HG02571 (cell line): ENCODE results near the gene PRADC1.
A peak's percentile ranks its signal among the peaks of the same experiment; 100 is the strongest.
"Not testable (repeated sequence)": the region's sequence is repeated elsewhere in the genome, so short reads cannot be mapped to it uniquely, and the experiment has no call there.

ENCODE experiments used
- ATAC-seq: cut with Tn5 transposase; IDR thresholded peaks from one replicate; pipeline ENCODE4 v1.9.1; 2021; ENCODE audit warnings: mild to moderate bottlenecking, moderate library complexity; ENCODE audit not compliant: unreplicated experiment

PRADC1 gene

DNA sequence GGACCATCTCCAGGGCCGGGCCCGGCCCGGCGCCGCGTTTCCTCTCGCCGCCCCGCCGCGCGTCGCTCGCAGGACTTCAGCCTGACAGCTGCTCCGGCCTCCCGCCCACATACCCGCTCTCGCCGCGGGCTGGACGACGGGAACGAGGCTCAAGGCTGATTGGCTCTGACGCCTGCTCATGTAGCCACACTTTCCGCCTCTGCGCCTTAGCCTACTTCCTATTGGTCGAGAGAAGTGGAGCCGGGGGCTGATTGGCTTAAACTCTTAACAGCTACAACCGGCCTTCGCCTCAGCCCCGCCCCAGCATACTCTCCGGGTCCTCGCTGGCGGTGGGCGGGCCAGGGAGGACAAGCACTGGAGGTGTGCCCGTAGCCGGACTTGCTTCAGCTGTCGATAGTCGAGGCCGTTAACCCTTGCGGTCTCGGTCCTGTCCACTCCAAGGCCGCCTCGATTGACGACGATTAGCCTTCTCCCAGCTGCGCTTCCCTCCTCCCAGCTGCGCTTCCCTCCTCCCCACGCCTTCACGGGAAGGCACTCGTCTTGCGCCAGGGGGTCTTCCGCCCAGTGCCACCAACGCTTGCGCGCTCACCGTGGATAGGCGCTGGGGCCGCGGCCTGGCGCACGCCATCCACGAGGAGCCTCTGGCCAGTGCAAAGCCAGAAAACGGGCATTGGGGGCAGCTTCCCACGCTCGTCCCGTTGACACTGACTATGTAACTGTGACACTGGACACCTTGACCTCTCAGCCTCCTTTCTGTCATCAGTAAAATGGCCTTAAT, at the start of gene PRADC1:
TSS of gene PRADC1 (minus strand) at position 86 of the 778 bp plus-strand sequence. CDS start at position 7, 79 bp downstream.
- peak; percentile 90 for ATAC-seq

DNA sequence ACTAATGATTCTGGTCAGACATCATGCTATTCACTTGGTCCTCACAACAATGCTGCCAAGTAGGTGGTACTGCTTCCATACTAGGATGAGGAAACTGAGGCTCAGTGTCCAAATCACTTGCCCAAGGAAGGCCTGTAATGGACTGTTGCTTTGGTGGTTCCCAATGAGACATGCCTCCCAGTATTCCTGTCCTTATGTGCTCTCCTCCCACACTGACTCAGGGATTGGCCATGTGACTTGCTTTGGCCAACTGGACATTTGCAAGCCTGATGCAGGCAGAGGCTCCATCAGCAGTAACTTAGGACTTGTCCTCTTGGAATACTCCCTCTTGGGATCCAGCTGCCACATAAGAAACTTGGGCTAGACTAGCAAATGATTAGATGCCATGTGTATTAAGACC, 48.2 kb upstream of the PRADC1 start:
- ATAC-seq = no peak

DNA sequence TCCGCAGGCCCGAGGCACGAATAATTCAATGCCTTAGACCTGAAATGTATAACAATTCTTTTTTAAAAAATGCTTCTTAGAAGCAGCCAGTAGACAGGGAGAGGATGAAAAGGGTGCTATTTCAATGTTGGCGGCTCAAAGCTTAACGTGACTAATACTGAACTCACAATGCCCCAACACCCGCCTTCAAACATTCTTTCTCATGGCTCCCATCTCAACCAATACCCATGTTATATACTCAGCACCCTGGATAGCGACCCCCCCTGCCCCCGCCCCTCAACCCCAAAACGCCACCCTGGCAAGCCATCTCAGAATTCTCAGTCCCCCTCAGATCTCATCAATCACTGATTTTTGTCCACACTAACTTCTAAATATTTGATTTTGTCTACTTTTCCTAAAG, 46.8 kb upstream of the PRADC1 start:
- ATAC-seq = no peak

DNA sequence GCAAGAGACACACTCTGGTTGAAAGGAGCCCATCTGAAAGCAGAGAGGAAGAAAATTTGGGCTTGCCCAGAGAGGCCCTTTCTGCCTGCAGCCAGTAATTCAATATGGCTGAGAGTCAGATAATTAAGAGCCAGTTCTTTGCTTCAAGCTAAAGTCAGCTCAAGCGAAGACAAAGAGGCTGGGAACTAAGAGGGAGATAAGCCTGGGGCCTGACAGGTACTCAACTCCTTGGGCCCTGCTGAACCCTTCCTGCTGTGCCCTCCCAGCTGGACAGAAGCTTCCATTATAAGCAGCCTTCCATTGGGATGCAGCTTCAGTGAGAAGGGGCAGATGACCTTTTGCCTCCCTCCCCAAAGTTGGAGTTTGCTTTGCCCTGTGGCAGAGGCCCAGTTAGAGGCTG, 39.2 kb upstream of the PRADC1 start:
- no peak for ATAC-seq

DNA sequence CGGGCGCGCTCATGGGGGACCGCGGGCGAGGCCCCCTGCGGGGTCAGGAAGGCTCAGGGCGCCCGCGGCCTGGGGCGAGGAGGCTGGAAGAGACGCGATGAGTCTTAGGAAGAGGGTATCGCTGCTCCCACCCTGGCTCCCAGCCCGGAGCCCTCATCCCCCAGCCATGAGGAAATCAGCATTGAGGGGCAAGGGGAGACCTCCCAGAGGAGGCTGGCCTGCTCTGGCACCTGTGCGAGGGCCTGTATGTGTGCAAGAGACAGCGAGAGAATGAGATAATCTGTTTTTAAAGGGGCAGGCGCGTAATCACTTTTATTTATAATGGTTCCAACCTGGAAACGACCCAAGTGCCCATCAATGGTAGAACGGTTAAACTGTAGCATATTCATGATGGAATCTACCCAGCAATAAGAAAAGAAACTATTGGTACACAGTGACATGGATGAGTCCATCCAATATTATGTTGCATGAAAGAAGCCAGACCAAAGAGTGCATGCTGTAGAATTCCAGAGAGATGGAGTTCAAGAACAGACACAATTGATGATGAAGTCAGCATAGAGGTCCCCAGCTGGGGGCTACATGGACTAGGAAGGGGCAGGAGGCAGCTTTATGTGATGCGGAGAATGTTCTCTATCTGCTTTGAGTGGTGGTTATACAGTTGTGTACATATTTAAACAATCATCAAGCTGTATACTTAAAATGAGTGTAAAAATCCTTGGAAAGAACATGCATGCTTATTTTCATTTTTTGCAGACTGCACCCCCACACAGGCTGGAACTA, 36.8 kb upstream of the PRADC1 start:
- ATAC-seq = no peak

DNA sequence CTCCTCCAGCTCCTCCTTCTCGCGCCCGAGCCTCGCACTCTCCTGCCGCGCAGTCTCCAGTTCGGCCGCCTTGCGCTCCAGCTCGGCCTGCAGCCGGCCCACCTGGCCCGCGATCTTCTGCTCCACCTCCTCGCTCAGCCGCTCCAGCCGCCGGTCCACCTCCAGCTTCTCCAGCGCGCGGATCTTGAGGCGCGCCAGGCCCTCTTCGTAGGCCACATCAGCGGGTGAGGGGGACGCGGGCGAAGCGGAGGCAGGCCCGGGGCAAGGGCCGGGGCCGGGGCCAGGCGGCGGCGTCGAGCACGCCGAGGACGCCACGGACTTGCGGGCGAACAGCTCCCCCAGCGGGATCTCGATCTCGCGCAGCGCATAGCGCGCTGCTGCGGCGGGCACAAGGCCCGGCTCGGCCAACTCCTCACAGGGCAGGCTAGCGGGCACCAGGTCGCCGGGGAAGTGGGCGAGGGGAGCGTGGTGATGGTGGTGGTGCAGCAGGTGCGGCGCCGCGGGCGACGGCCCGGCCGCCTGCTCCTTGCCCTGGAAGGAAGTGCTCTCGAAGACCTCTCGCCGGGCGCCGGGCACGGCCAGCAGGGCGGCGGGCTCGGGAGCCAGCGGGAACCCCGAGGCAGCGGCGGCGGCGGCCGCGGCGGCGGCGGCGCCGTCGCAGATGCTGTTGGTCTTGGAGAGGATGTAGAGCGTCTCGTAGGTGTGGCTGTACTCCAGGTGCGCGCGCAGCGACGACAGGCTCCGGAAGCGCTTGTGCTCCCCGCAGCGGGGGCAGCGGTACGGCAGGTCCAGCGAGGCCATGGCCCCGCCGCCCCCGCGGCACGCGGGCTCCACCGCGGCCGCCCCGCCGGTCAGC, 36.0 kb upstream of the PRADC1 start:
- ATAC-seq = no peak

- ATAC-seq = no peak
These were observed 35.4 kb upstream of the PRADC1 start for GRCh38 chr2:73268366-73268829.

DNA sequence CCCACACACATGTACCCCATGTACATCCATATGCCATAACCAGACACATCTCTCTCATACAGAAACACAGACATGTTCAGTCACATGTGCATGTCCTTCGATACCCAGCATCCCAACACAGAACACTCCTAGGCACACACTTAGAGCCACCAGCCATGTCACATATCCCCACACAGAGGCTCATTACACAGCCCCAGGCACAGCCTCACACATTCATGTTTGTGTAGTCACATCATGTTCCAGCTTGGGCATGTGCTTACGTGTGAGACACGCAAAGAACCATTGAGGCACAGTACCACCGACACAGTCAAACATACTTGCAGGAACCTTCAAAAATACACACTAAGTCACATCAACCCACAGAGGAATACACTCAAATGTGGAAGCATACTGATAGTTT, 34.0 kb upstream of the PRADC1 start:
- no peak for ATAC-seq

DNA sequence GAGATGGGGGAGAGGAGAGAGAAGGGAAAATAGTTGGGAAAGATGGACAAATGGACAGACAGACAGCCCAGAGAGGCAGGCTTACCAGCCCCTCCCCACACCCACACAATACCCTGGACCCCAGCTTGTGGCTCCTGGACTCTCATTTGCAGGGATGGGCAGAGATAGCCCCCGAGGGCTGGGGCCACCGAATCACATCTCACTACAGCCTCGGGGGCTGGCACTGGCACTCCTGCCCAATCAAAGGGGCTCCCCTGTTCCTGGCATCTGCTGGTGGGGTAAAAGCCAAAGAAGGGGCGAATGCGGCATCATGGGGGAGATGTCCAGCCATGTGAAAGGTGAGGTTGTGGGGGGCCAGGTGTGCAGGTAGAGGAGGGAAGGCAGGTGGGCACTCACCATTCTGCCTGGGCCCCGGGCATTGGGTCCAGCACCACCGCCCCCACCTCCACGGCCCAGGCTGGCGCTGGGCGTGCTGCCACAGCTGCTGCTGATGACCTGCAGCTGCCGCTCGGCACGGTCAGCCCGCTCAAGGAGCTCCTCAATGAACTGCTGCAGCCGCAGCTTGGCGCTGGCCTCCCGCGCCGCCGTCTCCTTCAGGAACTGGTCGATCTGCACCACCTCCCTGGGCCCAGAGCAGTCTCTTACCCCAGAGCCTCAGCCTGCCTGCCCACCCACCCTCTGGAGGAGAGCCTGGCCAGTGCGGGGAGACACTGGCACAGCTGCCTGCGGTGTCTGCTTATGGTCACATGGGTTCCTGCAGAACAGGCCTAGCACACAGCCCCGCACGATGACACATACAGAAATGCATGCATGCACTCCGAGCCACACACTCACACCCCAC, 33.2 kb upstream of the PRADC1 start:
- no peak for ATAC-seq

DNA sequence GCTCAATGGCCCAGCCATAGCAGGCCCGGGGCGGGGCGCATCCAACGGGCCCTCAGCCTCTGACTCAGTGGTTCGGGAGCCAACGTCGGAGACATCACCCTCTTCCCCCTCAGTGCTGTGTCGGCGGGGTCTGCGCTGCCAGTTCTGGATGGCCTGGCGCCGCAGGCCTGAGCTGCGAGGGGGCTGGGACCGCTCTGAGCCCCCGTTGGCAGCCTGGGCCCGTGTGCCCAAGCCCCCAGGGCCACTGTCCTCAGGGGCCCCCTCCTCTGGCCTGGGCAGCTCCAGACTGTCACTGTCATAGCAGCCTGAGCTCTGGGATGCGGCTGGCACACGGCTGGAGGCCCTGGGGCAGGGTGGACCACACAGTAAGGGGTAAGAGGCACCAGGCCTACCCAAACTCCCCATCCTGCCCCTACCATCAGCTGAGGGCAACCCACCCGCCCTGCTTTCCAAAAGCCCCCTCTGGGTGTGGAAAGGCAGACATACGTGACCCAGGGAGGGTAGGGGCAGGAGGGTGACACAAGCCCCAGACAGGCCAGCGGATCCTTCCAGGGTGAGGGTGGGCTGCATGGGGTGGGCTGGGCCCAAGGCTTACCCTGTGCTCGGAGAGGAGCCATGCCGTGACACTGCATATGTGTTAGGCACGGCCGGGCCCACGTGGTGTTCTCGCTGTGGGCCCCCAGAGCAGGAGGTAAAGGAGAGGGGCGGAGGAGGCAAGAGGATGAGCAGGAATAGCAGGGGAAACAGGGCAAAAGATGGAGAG, 32.4 kb upstream of the PRADC1 start:
- no peak for ATAC-seq

GRCh38 chr2:73264783-73265182, 31.7 kb upstream of the PRADC1 start:
- no peak for ATAC-seq

DNA sequence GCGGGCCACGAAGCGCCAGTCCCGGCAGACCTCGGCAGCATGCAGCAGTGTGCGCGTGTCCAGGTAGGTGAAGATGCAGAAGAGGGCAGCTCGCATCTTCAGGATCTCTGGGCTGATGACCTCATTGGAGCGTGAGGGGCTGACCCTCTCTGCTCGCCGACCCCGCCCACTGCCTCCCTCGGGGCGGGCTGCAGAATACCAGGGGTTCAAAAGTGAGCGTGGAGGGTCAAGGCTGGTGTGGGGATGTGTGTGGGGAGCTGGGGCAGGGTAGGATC, 31.2 kb upstream of the PRADC1 start:
- no peak for ATAC-seq

DNA sequence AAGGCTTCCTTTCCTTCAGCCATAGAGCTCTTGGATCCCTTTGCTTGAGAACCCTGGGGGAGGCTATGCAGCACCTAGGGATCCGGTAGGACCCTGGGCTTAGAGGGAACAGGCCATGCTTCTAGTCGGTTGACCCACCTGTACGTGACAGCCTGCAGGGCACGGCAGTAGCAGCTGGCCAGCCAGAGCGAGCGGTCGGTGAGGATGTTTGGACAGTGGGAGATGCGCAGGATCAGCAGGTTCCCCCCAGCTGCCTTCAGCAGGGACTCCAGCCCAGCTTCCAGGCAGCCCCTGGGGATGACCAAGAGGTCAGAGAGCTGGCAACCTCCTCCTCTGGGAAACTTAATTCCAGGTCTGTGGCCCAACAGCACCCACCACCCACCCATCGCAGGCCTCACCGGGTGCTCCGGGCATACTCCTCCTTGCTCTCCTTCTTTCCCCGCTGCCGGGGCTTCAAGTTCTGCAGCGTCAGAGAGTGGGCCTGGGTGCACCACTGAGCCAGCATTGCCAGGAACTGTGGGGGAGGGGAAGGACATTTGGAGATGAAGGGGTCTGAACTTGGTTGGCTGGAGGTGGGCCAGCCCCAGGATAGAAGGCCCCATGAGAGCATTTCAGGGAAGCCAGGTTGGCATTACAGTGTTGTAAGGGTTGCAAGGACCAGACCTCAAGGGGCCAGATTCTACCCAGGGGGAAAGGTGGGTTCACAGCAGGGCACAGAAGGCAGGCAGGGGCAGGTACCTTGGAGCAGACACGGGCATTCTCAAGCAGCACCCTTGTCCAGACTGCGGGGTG, 30.7 kb upstream of the PRADC1 start:
- no peak for ATAC-seq

GRCh38 chr2:73262691-73263429, 29.8 kb upstream of the PRADC1 start:
- not testable (repeated sequence) for ATAC-seq

DNA sequence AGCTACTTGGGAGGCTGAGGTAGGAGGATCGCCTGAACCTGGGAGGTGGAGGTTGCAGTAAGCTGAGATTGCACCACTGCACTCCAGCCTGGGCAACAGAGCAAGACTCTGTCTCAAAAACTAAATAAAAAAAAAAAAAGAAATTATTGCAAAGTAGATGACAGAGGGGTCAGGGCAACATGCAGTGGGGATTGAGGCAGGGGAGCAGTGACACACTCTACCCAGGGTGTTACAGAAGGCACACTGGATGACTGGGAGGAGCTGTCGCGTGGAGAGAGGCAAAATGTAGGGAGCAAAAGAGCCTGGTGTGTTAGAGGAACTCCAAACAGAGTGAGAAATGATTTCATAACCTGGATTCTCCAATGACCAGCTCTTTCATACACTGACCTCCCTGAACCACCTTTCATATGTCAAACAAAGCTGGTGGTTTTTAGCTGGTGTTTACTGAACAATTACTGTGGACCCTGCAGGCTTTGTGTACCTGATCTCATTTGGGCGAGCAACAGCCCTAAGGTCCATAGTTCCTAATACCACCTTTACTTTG, 29.1 kb upstream of the PRADC1 start:
- ATAC-seq = no peak

- ATAC-seq = no peak
These were observed 27.4 kb upstream of the PRADC1 start for GRCh38 chr2:73260338-73260984.

GRCh38 chr2:73259704-73260337, 26.8 kb upstream of the PRADC1 start:
- no peak for ATAC-seq
